Liver (tissue), 3 donors: ENCODE measurements around the gene COA8.

Experiments used
- CTCF ChIP-seq: fragments of 150-350 bp; IDR thresholded peaks from 2 replicates; pipeline ENCODE4 v1.5.1; 2017; ENCODE audit warnings: improper control_type of control experiment, low read depth, low read length; ENCODE audit not compliant: missing input control
- HNF4G ChIP-seq: IDR thresholded peaks from 2 replicates; pipeline ENCODE4 v1.6.1; 2016; ENCODE audit warnings: antibody characterized with exemption
- NR2F2 ChIP-seq: IDR thresholded peaks from 2 replicates; pipeline ENCODE4 v1.6.1; 2016; ENCODE audit warnings: antibody characterized with exemption
- RAD21 ChIP-seq, 2 donors: IDR thresholded peaks; 2 replicates each; pipeline ENCODE4 v1.6.1; 2016; ENCODE audit warnings: antibody characterized with exemption in 2 of 2, mild to moderate bottlenecking in 2 of 2
- REST ChIP-seq: IDR thresholded peaks from 2 replicates; pipeline ENCODE4 v1.6.1; 2016; ENCODE audit warnings: antibody characterized with exemption, mild to moderate bottlenecking
- SP1 ChIP-seq: IDR thresholded peaks from 2 replicates; pipeline ENCODE4 v1.6.1; 2018; ENCODE audit warnings: antibody characterized with exemption, mild to moderate bottlenecking
- TAF1 ChIP-seq: conservative IDR thresholded peaks from 2 replicates; pipeline ENCODE4 v1.6.1; 2016; ENCODE audit warnings: antibody characterized with exemption, mild to moderate bottlenecking
- YY1 ChIP-seq: IDR thresholded peaks from 2 replicates; pipeline ENCODE4 v1.6.1; 2016; ENCODE audit warnings: antibody characterized with exemption, mild to moderate bottlenecking
- ZBTB33 ChIP-seq: IDR thresholded peaks from 2 replicates; pipeline ENCODE4 v1.6.1; 2016; ENCODE audit warnings: antibody characterized with exemption
- TF ChIP-seq, protein P1 (sequence below): IDR thresholded peaks from 2 replicates; pipeline ENCODE4 v1.6.1; 2016; ENCODE audit warnings: antibody characterized with exemption
- donor health status: healthy.
- donor health status: healthy.

- TF ChIP-seq SP1: peak; percentile 45
- no peak for TF ChIP-seq CTCF
- no peak for TF ChIP-seq TAF1
- no peak for TF ChIP-seq RAD21 (IDR thresholded peaks at IDR 0.05)
- no peak for TF ChIP-seq ZBTB33
- peak; percentile 73 for TF ChIP-seq REST
- no peak for TF ChIP-seq HNF4G
- TF ChIP-seq YY1: peak; percentile 89
- TF ChIP-seq, protein P1, sequence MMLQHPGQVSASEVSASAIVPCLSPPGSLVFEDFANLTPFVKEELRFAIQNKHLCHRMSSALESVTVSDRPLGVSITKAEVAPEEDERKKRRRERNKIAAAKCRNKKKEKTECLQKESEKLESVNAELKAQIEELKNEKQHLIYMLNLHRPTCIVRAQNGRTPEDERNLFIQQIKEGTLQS: no peak
- peak; percentile 38 for TF ChIP-seq NR2F2
Measured at GRCh38 chr14:103528587-103529382, 34.0 kb upstream of the COA8 start, which contains the start of gene TRMT61A.
